Neuron (in vitro differentiated cells): Measurements from ENCODE around the gene DRC1.
"Not testable (repeated sequence)": the region's sequence is repeated elsewhere in the genome, so short reads cannot be mapped to it uniquely, and the experiment has no call there.

ENCODE experiments used
- H2AFZ ChIP-seq: one replicate; pipeline ENCODE4 v1.6.1; 2013; ENCODE audit warnings: low read depth, mild to moderate bottlenecking, inconsistent platforms, low read length, moderate library complexity
- H3K27me3 ChIP-seq: one replicate; pipeline ENCODE4 v1.6.1; 2013; ENCODE audit warnings: low read length; ENCODE audit not compliant: insufficient read depth
- H3K36me3 ChIP-seq: one replicate; pipeline ENCODE4 v1.6.1; 2013; ENCODE audit warnings: low read length; ENCODE audit not compliant: insufficient read depth
- H3K4me1 ChIP-seq: one replicate; pipeline ENCODE4 v1.6.1; 2013; ENCODE audit warnings: low read length; ENCODE audit not compliant: insufficient read depth
- H3K4me3 ChIP-seq: 2 replicates; pipeline ENCODE4 v1.5.1; 2013; ENCODE audit warnings: mild to moderate bottlenecking, low read length, moderate library complexity
- H3K9me3 ChIP-seq: one replicate; pipeline ENCODE4 v1.6.1; 2013; ENCODE audit warnings: low read length

Gene DRC1

DNA sequence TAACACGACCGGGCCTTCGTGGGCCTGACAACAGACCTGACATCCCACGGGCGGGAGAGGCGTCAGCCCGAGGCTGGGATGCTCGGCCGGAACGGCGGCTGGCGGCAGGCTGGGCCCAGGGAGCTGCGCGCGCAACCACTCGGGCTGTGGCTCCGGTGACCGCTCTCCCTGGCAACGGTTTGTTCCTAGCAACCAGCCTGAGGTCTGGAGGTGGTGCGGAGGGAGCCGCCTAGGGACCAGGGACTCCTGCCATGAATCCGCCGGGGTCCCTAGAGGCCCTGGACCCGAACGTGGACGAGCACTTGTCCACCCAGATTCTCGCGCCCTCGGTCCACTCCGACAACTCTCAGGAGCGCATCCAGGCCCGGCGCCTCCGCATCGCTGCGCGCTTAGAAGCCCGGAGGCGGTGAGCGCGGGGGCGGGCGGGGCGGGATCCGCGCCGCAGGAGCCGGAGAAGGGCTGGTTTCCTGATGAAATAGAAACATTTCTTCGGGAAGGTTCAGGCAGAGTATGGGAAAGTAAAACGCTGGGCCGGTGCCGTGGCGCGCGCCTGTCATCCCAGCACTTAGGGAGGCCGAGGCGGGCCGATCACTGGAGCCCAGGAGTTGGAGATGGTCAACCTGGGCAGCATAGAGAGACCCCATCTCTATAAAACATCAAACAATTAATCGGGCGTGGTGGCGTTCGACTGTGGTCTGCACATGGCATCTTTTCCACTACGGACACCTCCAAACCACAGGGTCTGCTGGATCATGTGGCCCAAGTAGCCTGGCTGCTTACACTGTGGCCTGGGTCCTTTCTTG lies at the start of gene DRC1:
TSS of gene DRC1 (plus strand) at position 182 of the 803 bp plus-strand sequence. CDS start at position 252, 70 bp downstream.
- H3K9me3 ChIP-seq, result no peaks in the 10 kb centered on the region
- H3K27me3 ChIP-seq, result no peaks in the 10 kb centered on the region
- H3K4me3 ChIP-seq, result peak within 1 kb of the TSS; percentile 44
- H3K36me3 ChIP-seq, result no peaks in the 10 kb centered on the region
- H3K4me1 ChIP-seq, result no peaks in the 10 kb centered on the region
- peak within 1 kb of the TSS; percentile 49 for H2AFZ ChIP-seq

DNA sequence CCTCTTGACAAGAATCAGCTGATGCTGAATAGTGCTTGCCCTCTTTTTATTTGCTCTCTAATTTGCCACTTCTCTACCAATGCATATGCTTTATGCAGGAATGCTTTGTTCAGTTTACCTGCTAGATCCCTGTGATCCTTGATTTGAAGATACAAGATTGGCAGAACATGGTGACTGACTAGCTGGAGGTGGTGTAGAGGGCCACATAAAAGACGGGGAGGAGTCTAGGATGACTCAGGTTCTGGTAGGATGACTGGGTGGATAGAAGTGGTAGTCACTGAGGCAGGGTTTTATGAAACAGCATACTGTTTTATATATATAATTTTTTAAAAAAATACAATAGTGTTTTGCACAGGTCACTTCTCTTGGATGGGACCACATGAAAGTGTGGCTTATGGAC lies 48.8 kb upstream of the DRC1 start:
- Histone ChIP-seq H3K9me3 (peaks cover 3% of the 10 kb centered on the region), H3K4me1 (peaks cover 8% of the 10 kb centered on the region), H3K36me3 (peaks cover 3% of the 10 kb centered on the region), H2AFZ (no peak overlapping the region), H3K27me3 (no peaks in the 10 kb centered on the region), H3K4me3 (no peak overlapping the region)

DNA sequence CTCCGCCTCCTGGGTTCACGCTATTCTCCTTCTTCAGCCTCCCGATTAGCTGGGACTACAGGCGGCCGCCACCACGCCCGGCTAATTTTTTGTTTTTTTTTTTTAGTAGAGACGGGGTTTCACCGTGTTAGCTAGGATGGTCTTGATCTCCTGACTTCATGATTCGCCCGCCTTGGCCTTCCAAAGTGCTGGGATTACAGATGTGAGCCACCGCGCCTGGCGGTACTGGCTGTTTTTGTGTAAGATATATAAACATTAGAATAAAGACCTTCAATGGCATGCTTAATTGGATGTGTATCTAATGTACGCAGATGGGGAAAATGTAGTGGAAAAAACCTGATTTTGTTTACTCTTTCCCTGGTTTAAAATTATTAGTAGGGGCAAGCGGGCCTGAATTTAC lies 47.3 kb upstream of the DRC1 start:
- not testable (repeated sequence) for H3K4me3 ChIP-seq, H3K36me3 ChIP-seq, H3K27me3 ChIP-seq, H2AFZ ChIP-seq, H3K9me3 ChIP-seq, H3K4me1 ChIP-seq

- Histone ChIP-seq H3K27me3 (no peaks in the 10 kb centered on the region), H3K9me3 (peaks cover 3% of the 10 kb centered on the region), H2AFZ (no peak overlapping the region), H3K4me3 (no peak overlapping the region), H3K4me1 (no peaks in the 10 kb centered on the region), H3K36me3 (peaks cover 3% of the 10 kb centered on the region)
Observed at GRCh38 chr2:26355038-26355995, 46.4 kb upstream of the DRC1 start.

- Histone ChIP-seq H3K27me3 (no peaks in the 10 kb centered on the region), H3K4me1 (no peaks in the 10 kb centered on the region), H2AFZ (no peak overlapping the region), H3K36me3 (peaks cover 3% of the 10 kb centered on the region), H3K4me3 (no peak overlapping the region), H3K9me3 (peaks cover 2% of the 10 kb centered on the region)
Observed at GRCh38 chr2:26356111-26356510, 45.6 kb upstream of the DRC1 start.

GRCh38 chr2:26356771-26357170 lies 44.9 kb upstream of the DRC1 start:
- H3K27me3 ChIP-seq, result no peaks in the 10 kb centered on the region
- no peak overlapping the region for H2AFZ ChIP-seq
- H3K9me3 ChIP-seq, result no peaks in the 10 kb centered on the region
- H3K4me1 ChIP-seq, result no peaks in the 10 kb centered on the region
- H3K4me3 ChIP-seq, result no peak overlapping the region
- H3K36me3 ChIP-seq, result peaks cover 3% of the 10 kb centered on the region

DNA sequence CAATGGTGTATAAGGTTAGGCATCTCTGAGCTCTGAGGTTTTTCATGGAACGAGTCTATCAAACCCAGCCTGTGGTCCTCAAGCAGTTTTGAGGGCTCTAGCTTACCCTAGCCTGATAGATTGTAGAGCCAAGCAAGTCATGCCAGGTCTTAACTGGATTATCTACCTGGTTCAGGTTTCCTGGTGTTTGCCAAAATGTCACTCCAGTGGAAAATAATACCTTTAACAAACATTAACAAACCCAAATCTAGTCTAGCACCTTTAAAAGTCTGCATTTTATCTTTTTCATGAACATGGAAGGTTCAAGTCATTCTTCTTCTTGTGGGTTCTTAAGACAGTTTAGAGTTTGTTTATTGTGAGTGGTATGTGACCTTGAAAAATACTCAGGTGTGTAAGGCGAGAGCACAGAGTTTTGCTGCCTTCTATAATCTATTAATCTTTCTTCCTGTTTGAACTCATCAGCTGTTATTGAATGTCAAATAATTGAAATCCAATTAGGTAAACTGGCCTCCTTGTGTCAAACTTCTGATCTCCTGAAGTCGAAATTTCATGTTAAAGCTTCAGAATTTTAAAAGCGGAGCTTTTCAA lies 41.7 kb upstream of the DRC1 start:
- Histone ChIP-seq H3K4me1 (no peaks in the 10 kb centered on the region), H3K4me3 (no peak overlapping the region), H3K9me3 (no peaks in the 10 kb centered on the region), H3K27me3 (no peaks in the 10 kb centered on the region), H3K36me3 (peaks cover 2% of the 10 kb centered on the region), H2AFZ (no peak overlapping the region)

DNA sequence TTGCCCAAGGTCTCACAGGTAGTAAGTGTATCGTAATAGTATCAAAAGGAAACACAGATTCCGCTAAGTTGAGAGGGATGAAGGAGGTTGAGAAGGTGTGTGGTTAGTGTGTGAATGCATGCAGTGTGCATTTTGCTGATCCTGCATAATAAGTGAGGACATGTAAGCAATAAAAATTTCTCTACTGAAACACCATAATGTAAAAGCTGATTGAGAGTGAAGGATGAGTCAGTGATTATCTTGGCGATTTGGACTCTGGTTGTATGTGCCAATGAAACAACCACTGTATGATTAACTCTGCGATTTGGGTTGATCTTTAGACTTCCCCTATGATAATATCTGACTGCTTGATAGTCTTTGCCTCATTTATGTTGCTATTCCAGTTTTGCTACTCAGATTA lies 38.4 kb upstream of the DRC1 start:
- Histone ChIP-seq H3K36me3 (peaks cover 15% of the 10 kb centered on the region), H3K4me3 (no peak overlapping the region), H3K4me1 (peaks cover 11% of the 10 kb centered on the region), H3K27me3 (no peaks in the 10 kb centered on the region), H3K9me3 (no peaks in the 10 kb centered on the region), H2AFZ (no peak overlapping the region)

DNA sequence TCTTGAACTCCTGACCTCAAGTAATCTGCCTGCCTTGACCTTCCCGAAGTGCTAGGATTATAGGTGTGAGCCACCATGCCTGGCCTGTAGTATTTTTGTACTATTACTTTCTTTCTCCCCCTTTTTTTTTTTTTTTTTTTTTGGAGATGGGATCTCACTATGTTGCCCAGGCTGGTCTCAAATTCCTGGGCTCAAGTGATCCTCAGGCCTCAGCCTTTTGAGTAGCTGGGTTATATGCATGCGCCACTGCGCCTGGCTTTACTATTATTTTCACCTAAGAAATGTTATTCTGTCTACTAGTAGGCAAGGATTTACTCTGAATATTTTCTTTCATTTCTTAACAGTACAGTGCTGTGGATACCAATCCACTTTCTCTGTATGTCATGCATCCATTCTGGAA lies 37.8 kb upstream of the DRC1 start:
- Histone ChIP-seq H3K4me1 (peaks cover 17% of the 10 kb centered on the region), H2AFZ (no peak overlapping the region), H3K4me3 (no peak overlapping the region), H3K27me3 (no peaks in the 10 kb centered on the region), H3K9me3 (no peaks in the 10 kb centered on the region), H3K36me3 (peaks cover 15% of the 10 kb centered on the region)

DNA sequence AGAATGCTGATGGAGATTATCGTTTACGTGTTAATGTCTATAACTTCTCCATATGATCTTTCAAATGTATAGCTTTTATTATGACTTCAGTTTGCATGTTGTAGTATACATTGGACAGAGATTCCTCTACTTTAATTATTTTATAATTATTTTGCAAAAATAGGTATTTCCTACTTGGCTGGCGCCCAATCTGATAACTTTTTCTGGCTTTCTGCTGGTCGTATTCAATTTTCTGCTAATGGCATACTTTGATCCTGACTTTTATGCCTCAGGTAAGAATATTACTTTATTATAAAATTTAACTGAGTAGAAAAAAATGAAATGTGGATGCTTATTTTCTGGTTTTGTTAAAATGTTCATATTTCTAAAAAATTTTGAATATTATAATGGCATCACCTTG lies 37.1 kb upstream of the DRC1 start:
- H3K9me3 ChIP-seq, result no peaks in the 10 kb centered on the region
- H3K36me3 ChIP-seq, result peaks cover 15% of the 10 kb centered on the region
- H3K4me3 ChIP-seq, result no peak overlapping the region
- no peaks in the 10 kb centered on the region for H3K27me3 ChIP-seq
- peaks cover 24% of the 10 kb centered on the region for H3K4me1 ChIP-seq
- no peak overlapping the region for H2AFZ ChIP-seq

DNA sequence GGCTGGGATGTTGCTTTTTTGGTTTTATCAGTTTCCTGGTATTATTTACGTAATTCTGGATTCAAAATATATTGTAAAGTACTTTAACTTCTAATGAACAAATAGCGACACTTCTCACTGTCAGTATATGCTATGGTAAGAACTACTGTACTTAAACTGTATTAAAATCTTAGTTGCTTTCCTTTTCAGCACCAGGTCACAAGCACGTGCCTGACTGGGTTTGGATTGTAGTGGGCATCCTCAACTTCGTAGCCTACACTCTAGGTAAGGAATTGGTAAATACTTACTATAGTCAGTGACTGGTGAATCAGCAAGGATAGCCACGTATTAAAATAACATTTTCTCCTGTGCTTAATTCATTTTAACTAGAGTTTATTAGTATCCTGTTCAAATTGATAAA lies 34.8 kb upstream of the DRC1 start:
- H3K9me3 ChIP-seq, result no peaks in the 10 kb centered on the region
- no peak overlapping the region for H2AFZ ChIP-seq
- no peaks in the 10 kb centered on the region for H3K27me3 ChIP-seq
- peaks cover 25% of the 10 kb centered on the region for H3K4me1 ChIP-seq
- no peak overlapping the region for H3K4me3 ChIP-seq
- peaks cover 15% of the 10 kb centered on the region for H3K36me3 ChIP-seq

- not testable (repeated sequence) for H3K9me3 ChIP-seq, H2AFZ ChIP-seq, H3K27me3 ChIP-seq, H3K4me3 ChIP-seq
- Histone ChIP-seq H3K4me1 (peaks cover 25% of the 10 kb centered on the region), H3K36me3 (peaks cover 37% of the 10 kb centered on the region)
Observed at GRCh38 chr2:26369664-26370063, 32.1 kb upstream of the DRC1 start.

DNA sequence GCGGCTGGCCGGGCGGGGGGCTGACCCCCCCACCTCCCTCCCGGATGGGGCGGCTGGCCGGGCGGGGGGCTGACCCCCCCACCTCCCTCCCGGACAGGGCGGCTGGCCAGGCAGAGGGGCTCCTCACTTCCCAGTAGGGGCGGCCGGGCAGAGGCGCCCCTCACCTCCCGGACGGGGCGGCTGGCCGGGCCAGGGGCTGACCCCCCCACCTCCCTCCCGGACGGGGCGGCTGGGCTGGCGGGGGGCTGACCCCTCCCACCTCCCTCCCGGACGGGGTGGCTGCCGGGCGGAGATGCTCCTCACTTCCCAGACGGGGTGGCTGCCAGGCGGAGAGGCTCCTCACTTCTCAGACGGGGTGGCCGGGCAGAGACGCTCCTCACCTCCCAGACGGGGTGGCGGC lies 30.8 kb upstream of the DRC1 start:
- not testable (repeated sequence) for H3K4me3 ChIP-seq, H2AFZ ChIP-seq, H3K9me3 ChIP-seq, H3K27me3 ChIP-seq
- Histone ChIP-seq H3K36me3 (peaks cover 45% of the 10 kb centered on the region), H3K4me1 (peaks cover 25% of the 10 kb centered on the region)
